Spleen (tissue), 11 donors: ENCODE results near the gene UBE2E2. TPM values are rescaled to one million over a fixed set of nuclear protein-coding genes. Genes with fewer than 3 reads are reported as not detected.

Source experiments
- DNase-seq: peaks from one replicate; pipeline ENCODE4 v3.0.0-alpha.2; 2020
- H3K27ac ChIP-seq, 8 donors: fragments of 200-600 bp; sonication (generic) in 7 of 8; 1 replicate in 4 of 8; 2 replicates in 4 of 8; pipeline versions ENCODE4 v1.5.0 to v1.8.0; 2016 to 2021; ENCODE audit warnings: inconsistent platforms in 4 of 8, mild to moderate bottlenecking in 4 of 8, moderate library complexity in 1 of 8
- H3K27me3 ChIP-seq, 7 donors: fragments of 200-600 bp; sonication (generic) in 6 of 7; replicated peaks in 1 of 7; 1 replicate in 4 of 7; 2 replicates in 3 of 7; pipeline versions ENCODE4 v1.5.0 to v1.8.0; 2016 to 2021; ENCODE audit warnings: inconsistent platforms in 3 of 7, mild to moderate bottlenecking in 1 of 7
- H3K36me3 ChIP-seq, 6 donors: fragments of 200-600 bp; sonication (generic) in 5 of 6; 1 replicate in 4 of 6; 2 replicates in 2 of 6; pipeline versions ENCODE4 v1.5.0 to v1.8.0; 2016 to 2021; ENCODE audit warnings: inconsistent platforms in 2 of 6
- H3K4me1 ChIP-seq, 6 donors: fragments of 200-600 bp; sonication (generic) in 5 of 6; 1 replicate in 3 of 6; 2 replicates in 3 of 6; pipeline versions ENCODE4 v1.5.0 to v1.8.0; 2016 to 2021; ENCODE audit warnings: inconsistent platforms in 3 of 6
- H3K4me3 ChIP-seq, 8 donors: fragments of 200-600 bp; sonication (generic) in 7 of 8; 1 replicate in 4 of 8; 2 replicates in 4 of 8; pipeline versions ENCODE4 v1.5.0 to v1.8.0; 2016 to 2021; ENCODE audit warnings: inconsistent platforms in 4 of 8, mild to moderate bottlenecking in 4 of 8, moderate library complexity in 2 of 8
- H3K9me3 ChIP-seq, 8 donors: fragments of 200-600 bp; sonication (generic) in 7 of 8; 1 replicate in 4 of 8; 2 replicates in 4 of 8; pipeline versions ENCODE4 v1.5.0 to v1.8.0; 2016 to 2021; ENCODE audit warnings: inconsistent platforms in 4 of 8
- CTCF ChIP-seq, 11 experiments: fragments of 200-600 bp in 7 of 11; fragments of 450-650 bp in 4 of 11; sonication (generic) in 4 of 11; IDR thresholded peaks in 8 of 11; conservative IDR thresholded peaks in 3 of 11; 1 replicate in 7 of 11; 2 replicates in 4 of 11; pipeline versions ENCODE4 v1.4.0 to v1.8.0; 2016 to 2021; ENCODE audit warnings: antibody characterized with exemption in 11 of 11, inconsistent platforms in 4 of 11, mild to moderate bottlenecking in 1 of 11
- POLR2A ChIP-seq, 3 donors: fragments of 450-650 bp; IDR thresholded peaks; one replicate each; pipeline ENCODE4 v1.5.1; 2017; ENCODE audit warnings: antibody characterized with exemption in 3 of 3, mild to moderate bottlenecking in 1 of 3
- POLR2AphosphoS5 ChIP-seq, 3 donors: sonication (generic); formaldehyde crosslinking; IDR thresholded peaks; one replicate each; pipeline ENCODE4 v1.5.1; 2017; ENCODE audit warnings: antibody characterized with exemption in 3 of 3
- WGBS, 5 donors: extraction: QIAGEN DNeasy Blood & Tissue Kit in 3 of 5; methylation state at CpG; one replicate each; pipeline versions ENCODE4 v1.1.5 to v1.1.7; 2013 to 2018; 5-methylcytosine and 5-hydroxymethylcytosine counted together
- intact Hi-C: fragments of 100-400 bp; cut with DNase I; formaldehyde crosslinking; loops from one replicate; pipeline ENCODE4 v1.15.0; 2023; ENCODE audit warnings: low total_unique reads
- polyA plus RNA-seq, 3 donors: library from polyadenylated mRNA; stranded (reverse); fragments of 200-250 nt; gene quantifications; one replicate each; pipeline ENCODE4 v1.2.1, GENCODE V29; 2013
- total RNA-seq, 7 donors: library from RNA; depleted of rRNA in 3 of 7; stranded (reverse); fragments of >200 nt in 3 of 7; fragmentation: NEBNext Ultra II Directional in 4 of 7; extraction: Animal tissue kit (Norgen Biotek cat#: 25700) in 4 of 7; gene quantifications; one replicate each; pipeline versions ENCODE4 v1.1.0 to v1.2.1, GENCODE V29; 2016 to 2021
- donor health status: healthy with polysubstance abuse.
- donor health status: DM: no; HTN: no; CAD: no; lungs with moderate emphysema.
- donor health status: DM: no; HTN: no; CAD: no.
- donor health status: Bipolar disorder and iron deficiency.
- donor health status: healthy.
- donor health status: DM: no; HTN: no; CAD: no.
- donor health status: DM: yes; HTN: yes; CAD: no.

Gene UBE2E2
- total and polyA plus RNA-seq, 10 donors, result 27.9 to 87.6 (median 41.2) TPM

DNA sequence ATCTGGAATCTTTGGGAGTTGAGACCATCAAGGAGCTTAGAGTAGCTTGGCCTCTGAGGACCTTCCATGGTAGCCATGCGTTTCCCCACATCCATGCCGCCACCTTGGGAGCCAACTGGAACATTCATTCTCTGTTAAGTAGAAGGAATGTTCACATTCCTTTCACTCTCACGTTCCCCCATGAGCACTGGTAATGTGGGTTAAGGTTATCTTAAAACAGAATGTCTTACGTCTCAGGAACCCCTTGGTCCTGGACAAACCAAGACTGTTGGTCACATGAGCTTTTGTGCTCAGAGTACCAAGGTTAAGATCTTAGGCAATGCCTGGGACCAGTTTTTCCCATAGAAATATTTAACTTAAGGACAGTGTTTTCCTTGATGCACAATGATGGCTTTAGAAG, 390.9 kb downstream of the UBE2E2 start:
- no peak for TF ChIP-seq CTCF (IDR thresholded peaks at IDR 0.05 in 8 of 11, conservative IDR thresholded peaks at IDR 0.05 in 3 of 11)
- TF ChIP-seq POLR2A (IDR thresholded peaks at IDR 0.05), result no peak
- TF ChIP-seq POLR2AphosphoS5 (IDR thresholded peaks at IDR 0.05), result no peak

GRCh38 chr3:23594894-23595670, 392.0 kb downstream of the UBE2E2 start:
- no peak for TF ChIP-seq POLR2A (IDR thresholded peaks at IDR 0.05)
- no peak for TF ChIP-seq POLR2AphosphoS5 (IDR thresholded peaks at IDR 0.05)
- no peak for TF ChIP-seq CTCF (IDR thresholded peaks at IDR 0.05 in 8 of 11, conservative IDR thresholded peaks at IDR 0.05 in 3 of 11)
- H3K9me3 ChIP-seq, result peaks cover 0 to 10% (median 0%) of the 10 kb centered on the region in 8 donors
- peaks cover 0 to 7% (median 0%) of the 10 kb centered on the region in 6 donors for H3K36me3 ChIP-seq
- intact Hi-C loops, result no loop called here
- H3K27me3 ChIP-seq, result no peaks in the 10 kb centered on the region
- H3K4me3 ChIP-seq, result no peak overlapping the region
- WGBS, 5 donors, result 77 to 86% (median 85%) methylated on average over 5 of the region's 5 CpGs
- peaks cover 0 to 4% (median 0%) of the 10 kb centered on the region in 6 donors for H3K4me1 ChIP-seq
- no peak overlapping the region for H3K27ac ChIP-seq
- DNase-seq, result no peak

More for the DNA sequence above, 390.9 kb downstream of the UBE2E2 start:
- H3K4me1 ChIP-seq, result peaks cover 0 to 4% (median 0%) of the 10 kb centered on the region in 6 donors
- peaks cover 0 to 12% (median 0%) of the 10 kb centered on the region in 6 donors for H3K36me3 ChIP-seq
- no peaks in the 10 kb centered on the region for H3K27me3 ChIP-seq
- 67 to 83% (median 70%) methylated on average over 4 of the region's 4 CpGs for WGBS, 5 donors
- H3K9me3 ChIP-seq, result peaks cover 0 to 10% (median 0%) of the 10 kb centered on the region in 8 donors
- H3K4me3 ChIP-seq, result no peak overlapping the region
- intact Hi-C loops, result no loop called here
- no peak overlapping the region for H3K27ac ChIP-seq
- no peak for DNase-seq

DNA sequence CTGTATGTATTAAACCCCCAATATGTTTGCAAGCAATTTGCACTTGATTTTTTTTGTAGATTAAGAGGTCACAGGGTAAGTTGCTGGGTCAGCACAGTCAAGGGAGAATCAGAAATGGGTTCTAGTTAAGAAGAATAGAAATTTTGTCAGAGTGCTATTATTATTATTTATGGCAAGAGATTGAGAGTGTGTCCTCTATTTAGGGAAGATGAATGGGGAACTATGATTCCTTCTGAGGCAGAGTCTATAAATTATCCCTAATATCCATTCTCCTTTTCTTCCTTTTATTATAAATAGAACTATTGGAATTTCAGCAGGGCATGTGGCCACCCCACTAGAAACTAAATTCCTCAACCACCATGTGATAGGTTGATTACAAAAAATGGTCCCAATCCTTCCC, 392.7 kb downstream of the UBE2E2 start:
- Histone ChIP-seq H3K4me3 (no peak overlapping the region), H3K27ac (no peak overlapping the region), H3K9me3 (peaks cover 0 to 10% (median 0%) of the 10 kb centered on the region in 8 donors), H3K36me3 (peaks cover 0 to 7% (median 0%) of the 10 kb centered on the region in 6 donors), H3K27me3 (no peaks in the 10 kb centered on the region), H3K4me1 (peaks cover 0 to 3% (median 0%) of the 10 kb centered on the region in 6 donors)
- intact Hi-C loops, result no loop called here
- DNase-seq, result no peak
- TF ChIP-seq POLR2AphosphoS5 (IDR thresholded peaks at IDR 0.05) (no peak), CTCF (IDR thresholded peaks at IDR 0.05 in 8 of 11, conservative IDR thresholded peaks at IDR 0.05 in 3 of 11) (no peak), POLR2A (IDR thresholded peaks at IDR 0.05) (no peak)

DNA sequence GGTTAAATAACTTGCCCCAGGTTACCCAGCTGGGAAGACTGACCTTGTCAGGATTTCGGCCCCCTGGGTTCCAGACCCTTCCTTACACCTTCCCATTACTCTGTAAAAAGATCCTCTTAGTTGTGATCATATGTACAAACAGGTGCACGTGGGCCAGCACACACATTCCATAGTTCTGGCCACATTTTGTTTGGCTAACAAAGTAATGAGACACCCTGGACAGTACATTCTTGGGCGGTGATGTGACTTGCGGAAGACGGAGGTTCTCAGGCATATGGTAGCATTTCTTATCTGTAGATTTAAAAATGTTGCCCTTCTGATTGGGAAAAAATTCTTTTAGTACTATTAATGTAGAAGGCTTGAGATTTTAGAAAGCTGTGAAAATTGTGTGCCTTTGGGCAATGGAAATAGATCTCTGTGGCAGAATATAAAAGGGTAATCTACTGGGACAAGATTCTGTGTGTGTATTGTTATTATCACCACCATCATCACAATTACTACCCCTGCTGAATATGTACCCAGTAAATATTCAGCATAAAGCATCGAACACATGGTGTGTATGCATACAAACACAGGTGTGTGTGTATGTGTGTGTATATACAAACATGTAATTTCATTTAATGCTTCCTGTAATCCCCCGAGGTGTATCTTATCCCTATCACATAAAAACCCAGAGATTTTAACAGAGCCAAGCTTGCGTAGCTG, 397.2 kb downstream of the UBE2E2 start:
- Histone ChIP-seq H3K9me3 (peaks cover 0 to 10% (median 0%) of the 10 kb centered on the region in 8 donors), H3K4me3 (no peak overlapping the region), H3K27ac (no peak overlapping the region), H3K36me3 (peaks cover 0 to 7% (median 0%) of the 10 kb centered on the region in 6 donors), H3K4me1 (no peaks in the 10 kb centered on the region), H3K27me3 (no peaks in the 10 kb centered on the region)
- DNase-seq, result no peak
- intact Hi-C loops, result no loop called here
- 88 to 97% (median 92%) methylated on average over 8 of the region's 8 CpGs for WGBS, 5 donors
- TF ChIP-seq CTCF (IDR thresholded peaks at IDR 0.05 in 8 of 11, conservative IDR thresholded peaks at IDR 0.05 in 3 of 11) (no peak), POLR2A (IDR thresholded peaks at IDR 0.05) (no peak), POLR2AphosphoS5 (IDR thresholded peaks at IDR 0.05) (no peak)
